IMR-90 (cell line): Measurements from ENCODE around the gene KCNC2.

Experiments
- CEBPB ChIP-seq: IDR thresholded peaks from 2 replicates; pipeline ENCODE4 v1.6.1; 2012; ENCODE audit warnings: low read depth, low read length, improper control_type of control experiment
- CHD1 ChIP-seq: IDR thresholded peaks from 2 replicates; pipeline ENCODE4 v1.6.1; 2012; ENCODE audit warnings: low read depth, low read length, improper control_type of control experiment
- CTCF ChIP-seq: conservative IDR thresholded peaks from 2 replicates; pipeline ENCODE4 v1.5.1; 2012; ENCODE audit warnings: mild to moderate bottlenecking, low read depth, low read length, improper control_type of control experiment
- ELK1 ChIP-seq: fragments of 150-350 bp; IDR thresholded peaks from 2 replicates; pipeline ENCODE4 v1.6.1; 2016; ENCODE audit warnings: low read depth, mild to moderate bottlenecking, low read length, moderate library complexity, borderline replicate concordance
- MAZ ChIP-seq: IDR thresholded peaks from 2 replicates; pipeline ENCODE4 v1.6.1; 2012; ENCODE audit warnings: low read depth, mild to moderate bottlenecking, low read length, improper control_type of control experiment, moderate library complexity, borderline replicate concordance
- POLR2A ChIP-seq: IDR thresholded peaks from 2 replicates; pipeline ENCODE4 v1.6.1; 2012; ENCODE audit warnings: mild to moderate bottlenecking, low read depth, low read length
- RAD21 ChIP-seq: IDR thresholded peaks from 2 replicates; pipeline ENCODE4 v1.6.1; 2012; ENCODE audit warnings: low read length, improper control_type of control experiment

GRCh38 chr12:74999474-74999873 is 210.2 kb downstream of the KCNC2 start:
- no peak for TF ChIP-seq MAZ
- TF ChIP-seq CTCF, result no peak
- TF ChIP-seq POLR2A, result no peak
- no peak for TF ChIP-seq CEBPB
- no peak for TF ChIP-seq CHD1
- no peak for TF ChIP-seq RAD21
- TF ChIP-seq ELK1, result no peak
